Sigmoid colon (tissue), 7 donors: Measurements from ENCODE around the gene HRG. TPM values are rescaled to one million over a fixed set of nuclear protein-coding genes. Genes with fewer than 3 reads are reported as not detected.

Experiments
- DNase-seq: peaks from one replicate; pipeline ENCODE4 v3.0.0-alpha.2; 2019
- H3K27ac ChIP-seq, 4 donors: fragments of 200-600 bp; sonication (generic); one replicate each; pipeline ENCODE4 v1.5.1; 2016 to 2019; ENCODE audit warnings: mild to moderate bottlenecking in 1 of 4
- H3K27me3 ChIP-seq, 3 donors: fragments of 200-600 bp; sonication (generic); one replicate each; pipeline ENCODE4 v1.5.1; 2019; ENCODE audit warnings: mild to moderate bottlenecking in 1 of 3
- H3K36me3 ChIP-seq, 4 donors: fragments of 200-600 bp; sonication (generic); one replicate each; pipeline ENCODE4 v1.5.1; 2016 to 2019
- H3K4me1 ChIP-seq, 4 donors: fragments of 200-600 bp; sonication (generic); one replicate each; pipeline ENCODE4 v1.5.1; 2017 to 2019
- H3K4me3 ChIP-seq, 4 donors: fragments of 200-600 bp; sonication (generic); one replicate each; pipeline ENCODE4 v1.5.1; 2017 to 2019; ENCODE audit warnings: mild to moderate bottlenecking in 2 of 4, moderate library complexity in 1 of 4
- H3K9me3 ChIP-seq, 4 donors: fragments of 200-600 bp in 3 of 4; sonication (generic) in 3 of 4; one replicate each; pipeline versions ENCODE4 v1.5.1 to v1.6.1; 2013 to 2019
- CTCF ChIP-seq, 4 experiments: fragments of 450-650 bp in 3 of 4; fragments of 200-600 bp in 1 of 4; IDR thresholded peaks; one replicate each; pipeline ENCODE4 v1.5.1; 2016 to 2019; ENCODE audit warnings: antibody characterized with exemption in 4 of 4, mild to moderate bottlenecking in 3 of 4, moderate library complexity in 2 of 4
- EP300 ChIP-seq, 4 donors: sonication (generic); formaldehyde crosslinking; IDR thresholded peaks; one replicate each; pipeline ENCODE4 v1.6.1; 2017; ENCODE audit warnings: antibody characterized with exemption in 4 of 4
- POLR2A ChIP-seq, 2 donors: fragments of 450-650 bp; IDR thresholded peaks; one replicate each; pipeline ENCODE4 v1.6.1; 2016; ENCODE audit warnings: antibody characterized with exemption in 2 of 2, mild to moderate bottlenecking in 2 of 2, moderate library complexity in 2 of 2
- POLR2AphosphoS5 ChIP-seq, 4 donors: sonication (generic); formaldehyde crosslinking; IDR thresholded peaks; one replicate each; pipeline ENCODE4 v1.6.1; 2017; ENCODE audit warnings: antibody characterized with exemption in 4 of 4
- WGBS, 2 donors: extraction: QIAGEN DNeasy Blood & Tissue Kit; methylation state at CpG; one replicate each; pipeline ENCODE4 v1.1.7; 2013; 5-methylcytosine and 5-hydroxymethylcytosine counted together
- intact Hi-C: fragments of 100-400 bp; cut with DNase I; formaldehyde crosslinking; loops from one replicate; pipeline ENCODE4 v1.15.1; 2023
- polyA plus RNA-seq, 3 donors: library from polyadenylated mRNA; stranded (reverse); fragments of 200-250 nt; gene quantifications; one replicate each; pipeline ENCODE4 v1.2.3, GENCODE V29; 2013
- total RNA-seq, 4 donors: library from RNA; depleted of rRNA; stranded (reverse); fragments of >200 nt; gene quantifications; one replicate each; pipeline ENCODE4 v1.1.0, GENCODE V29; 2016
- donor health status: healthy with polysubstance abuse.
- donor health status: Bipolar disorder and iron deficiency.
- donor health status: healthy.

HRG gene
- total and polyA plus RNA-seq, 7 donors: 0.04 TPM; not detected in 6

DNA sequence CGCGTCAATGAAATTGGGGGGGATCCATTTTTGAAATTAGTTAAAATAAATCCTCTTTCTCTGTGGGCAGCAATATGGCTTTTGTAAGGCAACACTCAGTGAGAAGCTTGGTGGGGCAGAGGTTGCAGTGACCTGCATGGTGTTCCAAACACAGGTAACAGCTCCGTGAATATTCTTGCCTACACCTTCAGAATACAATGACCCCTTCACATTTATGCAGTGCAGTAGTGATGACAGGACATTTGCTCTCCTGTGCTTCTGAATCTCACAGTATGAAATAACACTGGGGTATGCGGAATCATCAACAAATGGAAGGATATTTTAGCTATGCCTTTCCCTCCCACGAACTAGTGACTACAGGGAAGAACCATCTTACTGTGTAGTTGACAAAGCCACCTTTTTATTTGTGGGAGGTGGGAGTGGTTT is 46.0 kb upstream of the HRG start:
- no peak for DNase-seq
- H3K9me3 ChIP-seq: no peaks in the 10 kb centered on the region
- H3K27ac ChIP-seq: no peak overlapping the region
- WGBS, 2 donors: 91 to 94% methylated on average over 5 of the region's 5 CpGs
- no peak overlapping the region for H3K4me3 ChIP-seq
- H3K4me1 ChIP-seq: peaks cover 0 to 10% (median 8%) of the 10 kb centered on the region in 4 donors
- intact Hi-C loops: loop anchor here (5.0 kb wide), 2 partner anchors 548 to 637 kb away; no protein-coding TSS in a partner anchor
- no peak for TF ChIP-seq POLR2AphosphoS5 (IDR thresholded peaks at IDR 0.05)
- TF ChIP-seq CTCF (IDR thresholded peaks at IDR 0.05): no peak
- TF ChIP-seq EP300 (IDR thresholded peaks at IDR 0.05): no peak
- TF ChIP-seq POLR2A (IDR thresholded peaks at IDR 0.05): no peak
- peaks cover 0 to 18% (median 0%) of the 10 kb centered on the region in 3 donors for H3K27me3 ChIP-seq
- H3K36me3 ChIP-seq: no peaks in the 10 kb centered on the region

GRCh38 chr3:186620213-186621092 is 45.4 kb upstream of the HRG start:
- Histone ChIP-seq H3K27ac (no peak overlapping the region), H3K9me3 (no peaks in the 10 kb centered on the region), H3K36me3 (no peaks in the 10 kb centered on the region), H3K4me1 (peaks cover 0 to 10% (median 8%) of the 10 kb centered on the region in 4 donors), H3K4me3 (no peak overlapping the region), H3K27me3 (peaks cover 0 to 18% (median 0%) of the 10 kb centered on the region in 3 donors)
- TF ChIP-seq CTCF (IDR thresholded peaks at IDR 0.05) (no peak), POLR2A (IDR thresholded peaks at IDR 0.05) (no peak), POLR2AphosphoS5 (IDR thresholded peaks at IDR 0.05) (no peak), EP300 (IDR thresholded peaks at IDR 0.05) (no peak)
- no peak for DNase-seq
- intact Hi-C loops: no loop called here
- WGBS, 2 donors: 82 to 90% methylated on average over 17 of the region's 17 CpGs

GRCh38 chr3:186621894-186622650 is 43.7 kb upstream of the HRG start:
- intact Hi-C loops: no loop called here
- WGBS, 2 donors: 69 to 83% methylated on average over 7 of the region's 7 CpGs
- H3K36me3 ChIP-seq: no peaks in the 10 kb centered on the region
- no peak overlapping the region for H3K4me3 ChIP-seq
- H3K27ac ChIP-seq: no peak overlapping the region
- H3K4me1 ChIP-seq: peaks cover 0 to 4% (median 4%) of the 10 kb centered on the region in 4 donors
- TF ChIP-seq POLR2A (IDR thresholded peaks at IDR 0.05) (no peak), EP300 (IDR thresholded peaks at IDR 0.05) (no peak), CTCF (IDR thresholded peaks at IDR 0.05) (no peak), POLR2AphosphoS5 (IDR thresholded peaks at IDR 0.05) (no peak)
- DNase-seq: no peak
- peaks cover 0 to 16% (median 0%) of the 10 kb centered on the region in 3 donors for H3K27me3 ChIP-seq
- H3K9me3 ChIP-seq: no peaks in the 10 kb centered on the region

DNA sequence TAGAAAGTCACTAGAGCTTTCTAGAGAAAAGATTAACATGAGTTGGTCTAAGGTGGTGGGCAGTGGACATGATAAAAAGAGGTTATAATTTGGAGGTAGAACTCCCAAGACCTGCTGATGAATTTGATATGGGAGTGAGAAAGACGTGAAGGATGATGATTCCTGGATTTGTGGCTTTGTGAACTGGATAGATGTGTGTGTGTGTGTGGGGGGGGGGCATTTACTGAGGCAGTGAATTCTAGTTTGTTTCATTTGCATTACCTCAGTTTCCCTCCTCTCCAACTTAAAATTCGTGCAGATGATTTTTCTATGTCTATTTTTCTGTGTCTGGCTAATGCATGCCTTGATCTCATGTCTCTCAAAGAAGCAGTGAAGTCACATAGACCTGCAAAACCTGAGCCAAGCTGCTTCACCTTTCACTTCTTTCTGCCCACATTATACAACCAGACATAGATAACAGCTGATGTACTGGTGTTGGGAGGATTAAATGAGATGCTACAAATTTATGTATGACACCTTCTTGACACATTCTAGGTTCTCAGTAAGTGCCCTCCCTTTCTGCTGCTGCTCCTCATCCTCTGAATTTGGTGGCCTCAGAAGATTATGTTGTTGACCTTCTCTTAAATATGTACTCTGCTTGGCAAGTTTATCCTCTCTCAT is 43.0 kb upstream of the HRG start:
- Histone ChIP-seq H3K4me3 (no peak overlapping the region), H3K27me3 (peaks cover 0 to 11% (median 0%) of the 10 kb centered on the region in 3 donors), H3K4me1 (no peaks in the 10 kb centered on the region), H3K36me3 (no peaks in the 10 kb centered on the region), H3K27ac (no peak overlapping the region), H3K9me3 (no peaks in the 10 kb centered on the region)
- no peak for DNase-seq
- intact Hi-C loops: no loop called here
- WGBS, 2 donors: 51 to 53% methylated on average over 2 of the region's 2 CpGs
- no peak for TF ChIP-seq CTCF (IDR thresholded peaks at IDR 0.05)
- no peak for TF ChIP-seq POLR2AphosphoS5 (IDR thresholded peaks at IDR 0.05)
- TF ChIP-seq EP300 (IDR thresholded peaks at IDR 0.05): no peak
- no peak for TF ChIP-seq POLR2A (IDR thresholded peaks at IDR 0.05)
